AG04450 (cell line): ENCODE measurements around the gene MACROD2. TPM values are rescaled to one million over a fixed set of nuclear protein-coding genes. Genes with fewer than 3 reads are reported as not detected.

Source experiments
- CTCF ChIA-PET: fragments of 300-600, 350-600 bp; formaldehyde crosslinking; extraction: SDS; loops from one replicate; lab custom pipeline; 2022; ENCODE audit warnings: antibody characterized with exemption, inconsistent platforms; lab: Charles Lee
- POLR2A ChIA-PET: fragments of 350-600 bp; formaldehyde crosslinking; extraction: SDS; loops from one replicate; lab custom pipeline; 2021; ENCODE audit warnings: antibody characterized with exemption, inconsistent platforms; lab: Yijun Ruan, JAX
- DNase-seq: peaks from one replicate; pipeline ENCODE4 v3.0.0-alpha.2; 2011; ENCODE audit warnings: low read depth, low spot score
- H3K27ac ChIP-seq: one replicate; pipeline ENCODE4 v1.5.1; 2012; ENCODE audit warnings: low read depth, low read length, control low read depth
- H3K27me3 ChIP-seq: one replicate; pipeline ENCODE4 v1.6.0; 2012; ENCODE audit warnings: low read length; ENCODE audit not compliant: control insufficient read depth, insufficient read depth
- H3K4me3 ChIP-seq: 2 replicates; pipeline ENCODE4 v1.5.1; 2011; ENCODE audit warnings: mild to moderate bottlenecking, low read depth, low read length, control low read depth
- H3K9me3 ChIP-seq: 2 replicates; pipeline ENCODE4 v1.5.1; 2012; ENCODE audit warnings: low read length; ENCODE audit not compliant: control insufficient read depth, insufficient read depth
- polyA plus RNA-seq: library from polyadenylated mRNA; depleted of rRNA; stranded (reverse); fragments of >200 nt; gene quantifications from 2 replicates; pipeline ENCODE4 v1.2.3, GENCODE V29; 2011
- TF ChIP-seq, protein P1 (sequence below): IDR thresholded peaks from 2 replicates; pipeline ENCODE4 v1.5.1; 2011; ENCODE audit warnings: low read depth, low read length, control low read depth, inconsistent platforms

MACROD2 gene
- polyA plus RNA-seq, 1 experiment = 0.02 TPM

DNA sequence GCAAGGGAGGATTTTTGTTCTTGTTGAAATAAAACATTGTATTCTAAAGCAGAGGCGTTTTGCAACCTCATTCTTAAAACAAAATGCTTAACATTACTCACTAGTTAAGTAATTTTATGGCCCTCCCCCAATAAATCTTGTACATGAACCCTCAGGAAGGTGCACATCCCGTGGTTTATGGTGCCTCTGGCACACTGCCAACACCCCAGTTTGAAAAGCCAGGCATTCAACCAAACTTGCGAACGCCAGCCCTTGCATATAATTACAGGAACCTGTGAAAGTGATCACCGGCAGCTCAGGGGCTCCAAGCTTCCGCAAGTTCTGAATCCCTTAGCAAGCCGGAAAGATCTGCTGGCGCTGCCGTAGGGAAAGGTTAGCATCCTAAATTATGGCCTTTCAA is 1451.1 kb downstream of the MACROD2 start:
- TF ChIP-seq, protein P1, sequence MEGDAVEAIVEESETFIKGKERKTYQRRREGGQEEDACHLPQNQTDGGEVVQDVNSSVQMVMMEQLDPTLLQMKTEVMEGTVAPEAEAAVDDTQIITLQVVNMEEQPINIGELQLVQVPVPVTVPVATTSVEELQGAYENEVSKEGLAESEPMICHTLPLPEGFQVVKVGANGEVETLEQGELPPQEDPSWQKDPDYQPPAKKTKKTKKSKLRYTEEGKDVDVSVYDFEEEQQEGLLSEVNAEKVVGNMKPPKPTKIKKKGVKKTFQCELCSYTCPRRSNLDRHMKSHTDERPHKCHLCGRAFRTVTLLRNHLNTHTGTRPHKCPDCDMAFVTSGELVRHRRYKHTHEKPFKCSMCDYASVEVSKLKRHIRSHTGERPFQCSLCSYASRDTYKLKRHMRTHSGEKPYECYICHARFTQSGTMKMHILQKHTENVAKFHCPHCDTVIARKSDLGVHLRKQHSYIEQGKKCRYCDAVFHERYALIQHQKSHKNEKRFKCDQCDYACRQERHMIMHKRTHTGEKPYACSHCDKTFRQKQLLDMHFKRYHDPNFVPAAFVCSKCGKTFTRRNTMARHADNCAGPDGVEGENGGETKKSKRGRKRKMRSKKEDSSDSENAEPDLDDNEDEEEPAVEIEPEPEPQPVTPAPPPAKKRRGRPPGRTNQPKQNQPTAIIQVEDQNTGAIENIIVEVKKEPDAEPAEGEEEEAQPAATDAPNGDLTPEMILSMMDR = no peak
- no peaks in the 10 kb centered on the region; the same call in 1 of the 2 replicates for H3K9me3 ChIP-seq
- no peaks in the 10 kb centered on the region for H3K27me3 ChIP-seq
- DNase-seq = no peak
- H3K4me3 ChIP-seq = no peak overlapping the region
- CTCF ChIA-PET = no interaction called here
- POLR2A ChIA-PET = no interaction called here
- H3K27ac ChIP-seq = no peak overlapping the region

DNA sequence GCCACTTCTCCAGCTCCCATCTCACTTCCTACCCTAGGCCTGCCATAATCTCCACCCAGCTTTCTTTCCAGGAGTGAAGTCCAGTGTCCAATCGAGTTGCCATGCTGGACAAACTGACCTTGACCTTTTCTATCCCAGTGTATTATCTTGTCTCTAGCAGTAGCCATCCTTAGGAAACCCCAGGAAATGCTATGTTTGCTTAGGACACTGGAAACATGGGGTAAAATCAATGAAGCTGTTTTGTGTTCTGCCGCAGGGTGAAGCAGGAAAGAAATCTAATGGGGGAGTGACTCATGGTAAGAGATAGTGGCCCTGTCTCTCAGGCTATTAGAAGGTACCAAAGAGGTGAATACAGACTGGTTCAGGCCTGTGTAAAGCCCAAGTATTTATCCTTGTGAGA is 1452.2 kb downstream of the MACROD2 start:
- ChIA-PET POLR2A (no interaction called here), CTCF (no interaction called here)
- no peak for DNase-seq
- H3K27me3 ChIP-seq = no peaks in the 10 kb centered on the region
- no peak overlapping the region for H3K4me3 ChIP-seq
- H3K9me3 ChIP-seq = no peaks in the 10 kb centered on the region; the same call in 1 of the 2 replicates
- H3K27ac ChIP-seq = no peak overlapping the region
- TF ChIP-seq, protein P1 = no peak

DNA sequence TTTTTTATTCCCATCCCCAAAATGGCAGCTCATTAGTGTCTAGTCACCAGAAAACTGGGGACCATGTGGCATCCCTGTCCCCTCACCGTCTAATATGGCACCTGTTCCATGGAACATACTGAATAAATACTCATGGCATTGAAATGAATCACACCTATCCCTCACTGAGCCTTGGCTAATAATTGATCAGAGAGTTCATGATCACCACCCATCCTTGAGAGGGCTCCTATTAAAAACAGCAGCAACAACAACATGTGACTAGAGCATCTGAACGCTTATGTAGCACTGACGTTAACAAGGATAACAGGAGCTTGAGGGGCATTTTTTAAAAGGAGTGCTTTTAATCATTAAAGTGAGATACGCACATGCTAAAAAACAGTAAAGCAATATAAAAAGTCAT is 1453.7 kb downstream of the MACROD2 start:
- no peaks in the 10 kb centered on the region; the same call in 1 of the 2 replicates for H3K9me3 ChIP-seq
- no peak overlapping the region for H3K27ac ChIP-seq
- ChIA-PET CTCF (no interaction called here), POLR2A (no interaction called here)
- H3K4me3 ChIP-seq = no peak overlapping the region
- H3K27me3 ChIP-seq = no peaks in the 10 kb centered on the region
- TF ChIP-seq, protein P1 = no peak
- DNase-seq = no peak

DNA sequence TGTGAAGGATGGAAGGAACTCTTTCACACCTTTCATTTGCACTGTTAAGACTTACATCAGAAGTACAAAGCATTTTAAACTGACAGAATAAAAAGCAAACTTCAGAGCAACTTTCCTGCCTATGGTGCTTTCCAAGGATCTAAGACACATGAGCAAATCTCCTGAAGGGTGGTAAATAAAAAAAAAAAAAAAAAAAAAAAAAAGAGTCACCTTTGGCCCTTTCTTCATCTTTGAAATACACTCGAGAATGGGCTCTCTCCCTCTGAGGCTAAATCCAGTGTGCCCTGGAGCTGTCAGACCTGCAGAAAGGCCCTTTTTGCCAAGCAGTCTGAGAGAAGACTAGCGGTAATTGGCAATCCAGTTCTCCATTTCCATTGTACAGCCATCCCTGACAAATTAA is 1455.9 kb downstream of the MACROD2 start:
- no peak for DNase-seq
- ChIA-PET CTCF (no interaction called here), POLR2A (no interaction called here)
- TF ChIP-seq, protein P1 = no peak
- Histone ChIP-seq H3K27me3 (no peaks in the 10 kb centered on the region), H3K27ac (no peak overlapping the region), H3K4me3 (no peak overlapping the region), H3K9me3 (no peaks in the 10 kb centered on the region; the same call in 1 of the 2 replicates)

DNA sequence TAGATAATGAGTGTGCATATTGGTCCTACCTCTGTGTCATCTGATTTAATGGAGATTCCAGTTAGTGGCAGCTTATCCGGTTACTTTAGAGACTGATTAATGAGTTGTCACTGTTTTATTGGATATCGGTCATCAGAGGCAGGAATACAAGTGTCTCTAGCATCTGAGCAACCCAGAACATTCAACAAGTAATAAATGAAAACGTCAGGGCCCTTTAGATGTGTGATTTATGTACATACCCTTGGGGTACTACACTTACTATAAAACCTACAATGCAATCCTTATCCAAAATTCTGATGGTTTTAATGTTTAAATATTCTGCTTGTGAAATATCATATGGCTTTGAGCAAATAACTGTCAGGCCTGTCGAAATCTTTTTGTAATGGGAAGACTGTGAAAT is 1460.0 kb downstream of the MACROD2 start:
- TF ChIP-seq, protein P1 = no peak
- H3K27ac ChIP-seq = no peak overlapping the region
- no peaks in the 10 kb centered on the region for H3K9me3 ChIP-seq
- no peak for DNase-seq
- H3K27me3 ChIP-seq = no peaks in the 10 kb centered on the region
- no peak overlapping the region for H3K4me3 ChIP-seq
- POLR2A ChIA-PET = no interaction called here
- CTCF ChIA-PET = no interaction called here
